ENCODE data around the gene DCLK2. TPM values are rescaled to one million over a fixed set of nuclear protein-coding genes. Genes with fewer than 3 reads are reported as not detected.

DCLK2 gene
- total RNA-seq, 6 experiments from 2014 or later, result 0.35 to 1.8 (median 0.68) TPM

DNA sequence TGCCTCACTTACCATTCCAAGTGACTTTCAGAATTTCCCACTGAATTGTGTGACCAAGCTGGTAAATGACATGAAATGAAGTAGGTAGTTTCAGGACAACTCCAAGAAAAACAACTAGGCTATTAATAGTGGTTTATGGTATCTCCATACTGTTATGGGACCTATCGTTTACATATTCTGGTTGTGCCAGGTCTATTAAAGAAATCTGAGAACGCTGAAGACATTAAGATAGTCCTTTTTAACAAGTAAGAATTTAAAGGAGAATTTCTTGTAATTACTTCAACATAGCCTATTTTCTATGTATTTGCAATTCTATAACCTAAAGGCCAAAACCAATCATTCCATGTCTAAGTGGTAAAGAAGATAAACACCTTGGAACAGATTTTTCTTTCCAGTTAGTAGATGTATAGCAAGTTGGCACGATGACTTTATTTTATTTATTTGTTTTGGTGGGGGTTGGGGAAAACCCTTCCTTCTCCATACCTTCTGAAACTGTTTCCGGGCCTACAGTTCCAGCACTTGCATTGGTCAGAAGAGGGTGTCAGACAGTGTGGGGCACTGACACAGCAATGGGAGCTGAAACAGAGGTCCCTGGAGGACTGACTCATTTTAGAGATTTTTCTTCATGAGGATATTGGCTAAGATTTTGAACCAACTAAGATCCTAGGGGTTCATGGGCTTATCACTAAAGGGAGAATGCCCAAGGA is 7.6 kb upstream of the DCLK2 start:
- 64% methylated on average over 4 of the region's 4 CpGs for WGBS (ENCODE audit: insufficient coverage, low coverage, low lambda C conversion rate, missing lambda C conversion rate)
- no peak overlapping the region for H3K27ac ChIP-seq
- no peak overlapping the region for H3K4me3 ChIP-seq
- no peaks in the 10 kb centered on the region for H3K36me3 ChIP-seq
- TF ChIP-seq, protein P1, sequence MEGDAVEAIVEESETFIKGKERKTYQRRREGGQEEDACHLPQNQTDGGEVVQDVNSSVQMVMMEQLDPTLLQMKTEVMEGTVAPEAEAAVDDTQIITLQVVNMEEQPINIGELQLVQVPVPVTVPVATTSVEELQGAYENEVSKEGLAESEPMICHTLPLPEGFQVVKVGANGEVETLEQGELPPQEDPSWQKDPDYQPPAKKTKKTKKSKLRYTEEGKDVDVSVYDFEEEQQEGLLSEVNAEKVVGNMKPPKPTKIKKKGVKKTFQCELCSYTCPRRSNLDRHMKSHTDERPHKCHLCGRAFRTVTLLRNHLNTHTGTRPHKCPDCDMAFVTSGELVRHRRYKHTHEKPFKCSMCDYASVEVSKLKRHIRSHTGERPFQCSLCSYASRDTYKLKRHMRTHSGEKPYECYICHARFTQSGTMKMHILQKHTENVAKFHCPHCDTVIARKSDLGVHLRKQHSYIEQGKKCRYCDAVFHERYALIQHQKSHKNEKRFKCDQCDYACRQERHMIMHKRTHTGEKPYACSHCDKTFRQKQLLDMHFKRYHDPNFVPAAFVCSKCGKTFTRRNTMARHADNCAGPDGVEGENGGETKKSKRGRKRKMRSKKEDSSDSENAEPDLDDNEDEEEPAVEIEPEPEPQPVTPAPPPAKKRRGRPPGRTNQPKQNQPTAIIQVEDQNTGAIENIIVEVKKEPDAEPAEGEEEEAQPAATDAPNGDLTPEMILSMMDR (IDR thresholded peaks at IDR 0.05), result no peak
- no peak for TF ChIP-seq POLR2A (IDR thresholded peaks at IDR 0.05)
- H3K9me3 ChIP-seq, result no peaks in the 10 kb centered on the region
- no peak for DNase-seq
- intact Hi-C loops (cut with DNase I), result no loop called here
- no peaks in the 10 kb centered on the region for H3K27me3 ChIP-seq
- no peak for ATAC-seq
- peaks cover 0 to 8% (median 0%) of the 10 kb centered on the region in 4 donors for H3K4me1 ChIP-seq

DNA sequence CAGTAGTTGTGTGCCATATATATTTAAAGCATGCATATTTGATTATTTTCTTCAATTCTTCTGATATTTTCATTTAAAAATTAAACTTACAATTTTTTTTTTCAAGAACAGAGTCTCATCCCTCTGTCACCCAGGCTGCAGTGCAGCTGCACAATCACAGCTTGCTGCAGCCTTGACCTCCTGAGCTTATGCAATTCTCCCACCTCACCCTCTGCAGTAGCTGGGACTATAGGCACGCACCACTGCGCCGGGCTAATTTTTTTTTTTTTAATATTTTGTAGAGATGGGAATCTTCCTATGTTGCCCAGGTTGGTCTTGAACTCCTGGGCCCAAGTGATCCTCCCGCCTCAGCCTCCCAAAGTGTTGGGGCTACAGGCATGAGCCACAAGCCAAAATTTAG is 5.8 kb upstream of the DCLK2 start:
- TF ChIP-seq, protein P1 (IDR thresholded peaks at IDR 0.05), result no peak
- no peak for TF ChIP-seq POLR2A (IDR thresholded peaks at IDR 0.05)
- Histone ChIP-seq H3K36me3 (no peaks in the 10 kb centered on the region), H3K4me3 (no peak overlapping the region), H3K27ac (no peak overlapping the region), H3K27me3 (no peaks in the 10 kb centered on the region), H3K9me3 (no peaks in the 10 kb centered on the region), H3K4me1 (peaks cover 0 to 8% (median 0%) of the 10 kb centered on the region in 4 donors)
- intact Hi-C loops (cut with DNase I), result no loop called here
- 55% methylated on average over 4 of the region's 4 CpGs for WGBS (ENCODE audit: insufficient coverage, low coverage, low lambda C conversion rate, missing lambda C conversion rate)
- peak in 1 of 4 donors; percentile 56 for ATAC-seq
- DNase-seq, result no peak

DNA sequence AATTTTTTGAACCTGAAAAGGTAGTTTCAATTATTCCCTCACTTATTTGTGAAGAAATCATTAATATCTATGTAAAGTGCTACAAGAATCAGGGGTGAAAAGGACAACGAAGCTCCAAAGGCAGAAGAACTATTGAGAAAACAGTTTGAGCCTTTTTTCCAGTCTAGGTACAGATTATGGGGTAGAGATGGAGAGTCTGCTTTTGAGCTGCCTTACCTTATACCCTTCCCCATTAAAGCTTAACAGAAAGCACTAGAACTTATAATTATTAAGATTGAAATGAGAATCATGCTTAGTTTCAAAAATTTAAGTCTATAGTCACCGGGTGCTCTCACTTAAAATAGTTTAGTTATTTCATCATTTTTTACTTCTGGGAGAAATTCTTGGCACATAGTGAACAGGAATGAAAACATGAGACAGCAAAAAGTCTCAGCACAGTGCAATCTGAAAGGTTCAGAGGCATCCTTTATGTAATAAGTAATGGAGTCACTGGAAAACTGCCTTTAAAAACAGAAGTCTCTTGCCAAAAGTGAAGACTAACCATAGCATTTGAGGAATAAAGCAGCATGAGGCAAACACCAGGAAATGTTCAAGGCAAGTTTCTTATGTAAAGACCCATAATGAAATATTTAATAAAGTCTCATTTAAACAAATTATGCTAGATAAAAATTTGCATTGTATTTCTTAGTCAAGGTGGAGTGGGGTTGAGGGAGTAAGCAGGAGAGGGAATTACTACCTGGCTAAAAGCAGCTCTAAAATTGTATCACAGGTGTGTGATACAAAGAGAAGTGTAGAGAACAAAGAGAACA is 5.1 kb upstream of the DCLK2 start:
- intact Hi-C loops (cut with DNase I), result no loop called here
- H3K4me1 ChIP-seq, result peaks cover 0 to 8% (median 0%) of the 10 kb centered on the region in 4 donors
- TF ChIP-seq POLR2A (IDR thresholded peaks at IDR 0.05), result no peak
- TF ChIP-seq, protein P1 (IDR thresholded peaks at IDR 0.05), result no peak
- DNase-seq (no peak), ATAC-seq (peak in 2 of 4 donors; percentile 50 to 81)
- no peak overlapping the region for H3K27ac ChIP-seq
- WGBS (ENCODE audit: insufficient coverage, low coverage, low lambda C conversion rate, missing lambda C conversion rate), result 50% methylated on average over 2 of the region's 2 CpGs
- no peaks in the 10 kb centered on the region for H3K36me3 ChIP-seq
- H3K27me3 ChIP-seq, result no peaks in the 10 kb centered on the region
- H3K4me3 ChIP-seq, result no peak overlapping the region
- H3K9me3 ChIP-seq, result no peaks in the 10 kb centered on the region

DNA sequence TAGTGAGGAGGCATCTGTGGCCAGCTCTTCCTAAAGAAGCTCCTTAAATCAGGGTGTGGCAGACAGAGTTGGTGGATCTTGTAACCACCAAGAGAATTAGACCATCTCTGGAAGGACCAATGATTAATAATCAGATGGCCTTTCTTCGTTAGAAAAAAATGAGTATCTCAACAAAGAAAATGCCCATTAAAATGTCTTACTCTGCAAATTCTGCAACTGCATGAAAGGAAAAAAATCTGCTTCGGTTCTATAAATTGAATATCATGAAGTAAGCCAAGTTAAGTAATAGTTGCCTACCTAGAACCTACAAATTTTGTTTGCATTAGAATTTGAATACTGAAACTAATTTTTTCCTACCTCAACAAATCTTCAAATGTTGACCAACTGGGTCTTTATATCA is 4.2 kb upstream of the DCLK2 start:
- Histone ChIP-seq H3K9me3 (no peaks in the 10 kb centered on the region), H3K4me1 (peaks cover 0 to 8% (median 0%) of the 10 kb centered on the region in 4 donors), H3K27me3 (peaks cover 0 to 2% of the 10 kb centered on the region in 2 donors), H3K27ac (no peak overlapping the region), H3K4me3 (no peak overlapping the region), H3K36me3 (no peaks in the 10 kb centered on the region)
- TF ChIP-seq POLR2A (IDR thresholded peaks at IDR 0.05), result no peak
- TF ChIP-seq, protein P1 (IDR thresholded peaks at IDR 0.05), result no peak
- DNase-seq (no peak), ATAC-seq (no peak)
- WGBS (ENCODE audit: insufficient coverage, low coverage, low lambda C conversion rate, missing lambda C conversion rate), result 66% methylated on average over 2 of the region's 2 CpGs
- intact Hi-C loops (cut with DNase I), result no loop called here

Measured in right lobe of liver (tissue), 6 donors.